H9 (cell line): ENCODE measurements around the gene AKR1D1. TPM values are rescaled to one million over a fixed set of nuclear protein-coding genes. Genes with fewer than 3 reads are reported as not detected.

Source experiments
- DNase-seq: peaks from one replicate; pipeline ENCODE4 v3.0.0-alpha.2; 2017
- H2AFZ ChIP-seq: one replicate; pipeline ENCODE4 v1.6.1; 2013; ENCODE audit warnings: mild to moderate bottlenecking, low read length, control low read depth, moderate library complexity
- H2AK5ac ChIP-seq: 2 replicates; pipeline ENCODE4 v1.6.1; 2013; ENCODE audit warnings: low read length, control low read depth, mixed read lengths; ENCODE audit not compliant: insufficient read length
- H2BK120ac ChIP-seq: one replicate; pipeline ENCODE4 v1.6.1; 2013; ENCODE audit warnings: low read depth, mild to moderate bottlenecking, low read length, control low read depth, inconsistent platforms; ENCODE audit not compliant: poor library complexity, severe bottlenecking
- H2BK12ac ChIP-seq: 2 replicates; pipeline ENCODE4 v1.6.1; 2013; ENCODE audit warnings: low read length, control low read depth, mixed read lengths, low read depth; ENCODE audit not compliant: insufficient read length
- H2BK15ac ChIP-seq: 2 replicates; pipeline ENCODE4 v1.6.1; 2013; ENCODE audit warnings: low read depth, low read length, control low read depth
- H2BK20ac ChIP-seq: one replicate; pipeline ENCODE4 v1.6.1; 2013; ENCODE audit warnings: low read depth, mild to moderate bottlenecking, low read length, control low read depth, inconsistent platforms; ENCODE audit not compliant: poor library complexity, severe bottlenecking
- H2BK5ac ChIP-seq: 2 replicates; pipeline ENCODE4 v1.6.1; 2013; ENCODE audit warnings: low read length, control low read depth, mixed read lengths; ENCODE audit not compliant: insufficient read length
- H3K14ac ChIP-seq: 2 replicates; pipeline ENCODE4 v1.6.1; 2013; ENCODE audit warnings: low read length, control low read depth; ENCODE audit not compliant: insufficient read depth
- H3K18ac ChIP-seq: 2 replicates; pipeline ENCODE4 v1.6.1; 2013; ENCODE audit warnings: low read depth, mild to moderate bottlenecking, mixed read lengths, low read length, control low read depth; ENCODE audit not compliant: insufficient read length
- H3K23ac ChIP-seq: 2 replicates; pipeline ENCODE4 v1.6.1; 2013; ENCODE audit warnings: low read length, control low read depth, mixed read lengths, low read depth; ENCODE audit not compliant: insufficient read length
- H3K23me2 ChIP-seq: 2 replicates; pipeline ENCODE4 v1.6.1; 2013; ENCODE audit warnings: low read depth, mild to moderate bottlenecking, mixed read lengths, low read length, control low read depth; ENCODE audit not compliant: insufficient read length, poor library complexity, severe bottlenecking
- H3K27ac ChIP-seq: 2 replicates; pipeline ENCODE4 v1.5.1; 2013; ENCODE audit warnings: low read length, control low read depth, mixed read lengths, low read depth; ENCODE audit not compliant: insufficient read length
- H3K27me3 ChIP-seq: 2 replicates; pipeline ENCODE4 v1.6.1; 2013; ENCODE audit warnings: low read length, control low read depth, inconsistent platforms; ENCODE audit not compliant: insufficient read depth
- H3K4ac ChIP-seq: 2 replicates; pipeline ENCODE4 v1.6.1; 2013; ENCODE audit warnings: low read depth, mild to moderate bottlenecking, control low read depth, inconsistent platforms, low read length, moderate library complexity
- H3K4me1 ChIP-seq: 2 replicates; pipeline ENCODE4 v1.6.1; 2013; ENCODE audit warnings: low read length, control low read depth, inconsistent platforms; ENCODE audit not compliant: insufficient read depth
- H3K4me2 ChIP-seq: 2 replicates; pipeline ENCODE4 v1.6.1; 2013; ENCODE audit warnings: low read length, control low read depth, mixed read lengths; ENCODE audit not compliant: insufficient read length, insufficient read depth
- H3K56ac ChIP-seq: 2 replicates; pipeline ENCODE4 v1.6.1; 2013; ENCODE audit warnings: low read depth, mild to moderate bottlenecking, mixed read lengths, low read length, control low read depth; ENCODE audit not compliant: insufficient read length
- H3K79me1 ChIP-seq: 2 replicates; pipeline ENCODE4 v1.6.1; 2013; ENCODE audit warnings: low read depth, mild to moderate bottlenecking, moderate library complexity, low read length, control low read depth, inconsistent platforms; ENCODE audit not compliant: insufficient read depth, poor library complexity, severe bottlenecking
- H3K79me2 ChIP-seq: 2 replicates; pipeline ENCODE4 v1.6.1; 2013; ENCODE audit warnings: low read length, control low read depth, inconsistent platforms; ENCODE audit not compliant: insufficient read depth
- H3K9ac ChIP-seq: 2 replicates; pipeline ENCODE4 v1.6.1; 2013; ENCODE audit warnings: low read length, control low read depth, mixed read lengths; ENCODE audit not compliant: insufficient read length; ENCODE audit errors: extremely low read depth
- H3K9me3 ChIP-seq: one replicate; pipeline ENCODE4 v1.6.1; 2013; ENCODE audit warnings: low read depth, low read length, inconsistent platforms; ENCODE audit not compliant: control insufficient read depth
- H3T11ph ChIP-seq: one replicate; pipeline ENCODE4 v1.6.1; 2013; ENCODE audit warnings: mild to moderate bottlenecking, low read length, control low read depth, inconsistent platforms
- H4K20me1 ChIP-seq: one replicate; pipeline ENCODE4 v1.6.1; 2013; ENCODE audit not compliant: control insufficient read depth, insufficient read length, insufficient read depth
- H4K5ac ChIP-seq: 2 replicates; pipeline ENCODE4 v1.6.1; 2013; ENCODE audit warnings: low read depth, mild to moderate bottlenecking, mixed read lengths, low read length, control low read depth; ENCODE audit not compliant: insufficient read length
- H4K8ac ChIP-seq: replicated peaks from 2 replicates; pipeline ENCODE4 v1.6.1; 2013; ENCODE audit warnings: low read length, control low read depth, mixed read lengths, low read depth; ENCODE audit not compliant: insufficient read length
- H4K91ac ChIP-seq: 2 replicates; pipeline ENCODE4 v1.6.1; 2013; ENCODE audit warnings: low read depth, mild to moderate bottlenecking, moderate library complexity, mixed read lengths, low read length, control low read depth; ENCODE audit not compliant: insufficient read length
- H3K27ac Mint-ChIP-seq, 3 experiments: 2 replicates in 2 of 3; 3 replicates in 1 of 3; pipeline ENCODE4 v1.8.0; 2020 to 2021; ENCODE audit warnings: mixed read lengths in 3 of 3, mild to moderate bottlenecking in 1 of 3, moderate library complexity in 1 of 3
- H3K27me3 Mint-ChIP-seq: 2 replicates; pipeline ENCODE4 v1.8.0; 2021; ENCODE audit warnings: low read depth, mild to moderate bottlenecking, moderate library complexity, mixed read lengths
- H3K36me3 Mint-ChIP-seq, 3 experiments: 2 replicates in 2 of 3; 3 replicates in 1 of 3; pipeline ENCODE4 v1.8.0; 2020 to 2021; ENCODE audit warnings: low read depth in 3 of 3, mixed read lengths in 3 of 3; ENCODE audit not compliant: insufficient read depth in 1 of 3
- H3K4me1 Mint-ChIP-seq, 2 experiments: 2 replicates each; pipeline ENCODE4 v1.8.0; 2020; ENCODE audit warnings: mixed read lengths in 2 of 2
- H3K4me3 Mint-ChIP-seq, 2 experiments: 2 replicates in 1 of 2; 3 replicates in 1 of 2; pipeline ENCODE4 v1.8.0; 2020 to 2021; ENCODE audit warnings: mild to moderate bottlenecking in 2 of 2, mixed read lengths in 2 of 2, moderate library complexity in 1 of 2
- H3K9me3 Mint-ChIP-seq, 2 experiments: 2 replicates in 1 of 2; 3 replicates in 1 of 2; pipeline ENCODE4 v1.8.0; 2020; ENCODE audit warnings: mild to moderate bottlenecking in 2 of 2, mixed read lengths in 2 of 2, moderate library complexity in 1 of 2
- WGBS: extraction: QIAGEN DNeasy Blood & Tissue Kit; methylation state at CpG from one replicate; pipeline ENCODE4 v1.1.7; 2013; ENCODE audit warnings: missing lambda C conversion rate, low lambda C conversion rate, mixed read lengths; ENCODE audit not compliant: insufficient read length; ENCODE audit errors: extremely low coverage; 5-methylcytosine and 5-hydroxymethylcytosine counted together
- total RNA-seq: library from RNA; stranded (reverse); gene quantifications from 2 replicates; pipeline ENCODE4 v1.2.1, GENCODE V29; 2021
- TF ChIP-seq, protein P1 (sequence below): fragments of 200-600 bp; sonication (generic); conservative IDR thresholded peaks from 3 replicates; pipeline ENCODE4 v1.8.0; 2021; ENCODE audit warnings: antibody characterized with exemption, mild to moderate bottlenecking

The AKR1D1 gene
- total RNA-seq, 1 experiment from 2014 or later, result 0.31 TPM

DNA sequence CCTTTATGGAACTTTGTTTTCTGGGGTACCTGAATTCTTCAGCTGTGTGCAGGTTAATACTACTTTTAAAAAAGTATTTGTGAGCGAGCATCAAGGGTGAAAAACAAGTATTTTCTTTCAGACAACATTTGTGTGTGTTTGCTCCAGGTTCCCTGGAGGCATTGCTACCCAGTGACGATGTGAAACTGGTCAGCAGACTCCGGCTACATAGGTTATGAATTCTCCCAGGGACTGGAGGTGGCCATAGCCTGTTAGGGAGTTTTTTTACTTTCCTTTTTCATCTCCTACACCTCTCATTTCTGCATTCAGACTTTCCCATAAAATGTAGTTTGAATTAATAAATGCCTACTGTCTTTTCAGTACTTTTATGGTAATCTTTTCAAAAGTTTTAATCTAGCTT, 7.6 kb downstream of the AKR1D1 start:
- H2BK5ac ChIP-seq, result no peak overlapping the region
- no peak overlapping the region for H2BK120ac ChIP-seq
- no peaks in the 10 kb centered on the region for H3K27me3 Mint-ChIP-seq
- H3K4me1 Mint-ChIP-seq, result no peaks in the 10 kb centered on the region; a peak in 1 of 4 replicates
- H2AFZ ChIP-seq, result no peak overlapping the region
- no peak overlapping the region for H3K14ac ChIP-seq
- H4K20me1 ChIP-seq, result no peaks in the 10 kb centered on the region
- H3K23ac ChIP-seq, result no peak overlapping the region
- no peak overlapping the region for H3K4me2 ChIP-seq
- H3K9me3 ChIP-seq, result no peaks in the 10 kb centered on the region
- no peaks in the 10 kb centered on the region for H3K79me2 ChIP-seq
- no CpG with 5 or more reads among the region's 3 CpGs for WGBS
- H4K91ac ChIP-seq, result no peak overlapping the region
- DNase-seq, result no peak
- H3K4ac ChIP-seq, result no peak overlapping the region
- no peak overlapping the region for H4K5ac ChIP-seq
- no peaks in the 10 kb centered on the region for H3K4me1 ChIP-seq
- TF ChIP-seq, protein P1, sequence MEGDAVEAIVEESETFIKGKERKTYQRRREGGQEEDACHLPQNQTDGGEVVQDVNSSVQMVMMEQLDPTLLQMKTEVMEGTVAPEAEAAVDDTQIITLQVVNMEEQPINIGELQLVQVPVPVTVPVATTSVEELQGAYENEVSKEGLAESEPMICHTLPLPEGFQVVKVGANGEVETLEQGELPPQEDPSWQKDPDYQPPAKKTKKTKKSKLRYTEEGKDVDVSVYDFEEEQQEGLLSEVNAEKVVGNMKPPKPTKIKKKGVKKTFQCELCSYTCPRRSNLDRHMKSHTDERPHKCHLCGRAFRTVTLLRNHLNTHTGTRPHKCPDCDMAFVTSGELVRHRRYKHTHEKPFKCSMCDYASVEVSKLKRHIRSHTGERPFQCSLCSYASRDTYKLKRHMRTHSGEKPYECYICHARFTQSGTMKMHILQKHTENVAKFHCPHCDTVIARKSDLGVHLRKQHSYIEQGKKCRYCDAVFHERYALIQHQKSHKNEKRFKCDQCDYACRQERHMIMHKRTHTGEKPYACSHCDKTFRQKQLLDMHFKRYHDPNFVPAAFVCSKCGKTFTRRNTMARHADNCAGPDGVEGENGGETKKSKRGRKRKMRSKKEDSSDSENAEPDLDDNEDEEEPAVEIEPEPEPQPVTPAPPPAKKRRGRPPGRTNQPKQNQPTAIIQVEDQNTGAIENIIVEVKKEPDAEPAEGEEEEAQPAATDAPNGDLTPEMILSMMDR, result no peak
- no peak overlapping the region for H3K9ac ChIP-seq
- no peak overlapping the region for H3K27ac Mint-ChIP-seq
- H3K23me2 ChIP-seq, result no peaks in the 10 kb centered on the region
- peaks cover 0 to 5% (median 3%) of the 10 kb centered on the region in 3 experiments; a peak in 1 of 7 replicates for H3K36me3 Mint-ChIP-seq
- no peak overlapping the region for H4K8ac ChIP-seq
- no peaks in the 10 kb centered on the region for H3K79me1 ChIP-seq
- H2BK15ac ChIP-seq, result no peak overlapping the region
- no peak overlapping the region for H3K18ac ChIP-seq
- no peak overlapping the region for H2BK12ac ChIP-seq
- no peak overlapping the region for H3K4me3 Mint-ChIP-seq
- no peak overlapping the region for H2AK5ac ChIP-seq
- no peak overlapping the region for H3K56ac ChIP-seq
- H2BK20ac ChIP-seq, result no peak overlapping the region
- no peak overlapping the region for H3T11ph ChIP-seq
- no peaks in the 10 kb centered on the region for H3K27me3 ChIP-seq
- 0 out of 5 replicates have a peak, but pooled peaks cover 2 to 3% of the 10 kb centered on the region in 2 experiments for H3K9me3 Mint-ChIP-seq
- no peak overlapping the region for H3K27ac ChIP-seq
